TTC549 (cell line): Measurements from ENCODE around the gene DZANK1.
"Not testable (repeated sequence)": the region's sequence is repeated elsewhere in the genome, so short reads cannot be mapped to it uniquely, and the experiment has no call there.

ENCODE experiments used
- FAIRE-seq: peaks from 2 replicates; lab custom pipeline; 2012; peaks lifted over from hg19 to GRCh38; lab: Jason Lieb, UNC

The DZANK1 gene

GRCh38 chr20:18375551-18375950 lies 91.3 kb downstream of the DZANK1 start:
- not testable (repeated sequence) for FAIRE-seq

GRCh38 chr20:18372296-18372695 lies 94.5 kb downstream of the DZANK1 start:
- FAIRE-seq, result no peak

- no peak for FAIRE-seq
These were observed 102.1 kb downstream of the DZANK1 start for GRCh38 chr20:18364768-18365167.

- FAIRE-seq, result no peak
These were observed 103.1 kb downstream of the DZANK1 start for GRCh38 chr20:18363708-18364107.

GRCh38 chr20:18362916-18363315 lies 103.9 kb downstream of the DZANK1 start:
- no peak for FAIRE-seq

GRCh38 chr20:18361678-18362077 lies 105.2 kb downstream of the DZANK1 start:
- FAIRE-seq, result no peak

GRCh38 chr20:18360635-18361034 lies 106.2 kb downstream of the DZANK1 start:
- FAIRE-seq, result no peak

GRCh38 chr20:18359854-18360253 lies 107.0 kb downstream of the DZANK1 start:
- no peak for FAIRE-seq

GRCh38 chr20:18349749-18350148 lies 117.1 kb downstream of the DZANK1 start:
- not testable (repeated sequence) for FAIRE-seq
